Endothelial cell of umbilical vein (primary cell): ENCODE measurements around the gene GLDN. TPM values are rescaled to one million over a fixed set of nuclear protein-coding genes. Genes with fewer than 3 reads are reported as not detected.

ENCODE experiments used
- BruUV-seq: library from RNA; stranded (reverse); fragments of 400-500 nt; replicated peaks from 2 replicates; lab custom pipeline; 2021; lab: Mats Ljungman, UMichigan
- CTCF ChIA-PET: fragments of 300-600, 350-600 bp; sonication (Branson Sonifier 250); formaldehyde crosslinking; loops from one replicate; lab custom pipeline; 2021; ENCODE audit warnings: antibody characterized with exemption, inconsistent platforms; lab: Charles Lee
- POLR2A ChIA-PET: fragments of 300-600, 350-600 bp; sonication (Branson Sonifier 250); formaldehyde crosslinking; loops from one replicate; lab custom pipeline; 2021; ENCODE audit warnings: antibody characterized with exemption, inconsistent platforms; lab: Charles Lee
- DNase-seq: peaks from one replicate; pipeline ENCODE4 v3.0.0-alpha.2; 2011; ENCODE audit warnings: low read depth, low spot score
- FAIRE-seq: peaks from 2 replicates; lab custom pipeline; 2011; peaks lifted over from hg19 to GRCh38; lab: Jason Lieb, UNC
- H2AFZ ChIP-seq: 2 replicates; pipeline ENCODE4 v1.6.0; 2012; ENCODE audit warnings: low read depth, low read length, control low read depth, inconsistent platforms
- H3K27ac ChIP-seq: 2 replicates; pipeline ENCODE4 v1.5.1; 2011; ENCODE audit warnings: low read depth, mild to moderate bottlenecking, control low read depth, low read length, moderate library complexity; ENCODE audit not compliant: insufficient read depth
- H3K27me3 ChIP-seq, 2 experiments: 2 replicates each; pipeline versions ENCODE4 v1.6.0 to v1.6.1; 2011; ENCODE audit warnings: low read length in 2 of 2, mixed read lengths in 1 of 2; ENCODE audit not compliant: control insufficient read depth in 2 of 2, insufficient read depth in 2 of 2
- H3K36me3 ChIP-seq, 2 experiments: 2 replicates in 1 of 2; 3 replicates in 1 of 2; pipeline ENCODE4 v1.5.1; 2011; ENCODE audit warnings: low read length in 2 of 2, mild to moderate bottlenecking in 1 of 2, moderate library complexity in 1 of 2; ENCODE audit not compliant: control insufficient read depth in 2 of 2, insufficient read depth in 2 of 2; ENCODE audit errors: extremely low read depth in 1 of 2
- H3K4me1 ChIP-seq: 3 replicates; pipeline ENCODE4 v1.5.1; 2011; ENCODE audit warnings: mild to moderate bottlenecking, low read length; ENCODE audit not compliant: control insufficient read depth, insufficient read depth; ENCODE audit errors: extremely low read depth
- H3K4me2 ChIP-seq: 2 replicates; pipeline ENCODE4 v1.6.1; 2011; ENCODE audit warnings: low read length, control low read depth, mixed read lengths; ENCODE audit not compliant: insufficient read depth
- H3K4me3 ChIP-seq, 3 experiments: fragments of 200-600 bp in 1 of 3; sonication (generic), shearing (Covaris generic) in 1 of 3; replicated peaks in 1 of 3; 2 replicates each; pipeline ENCODE4 v1.5.1; 2011 to 2016; ENCODE audit warnings: control low read depth in 3 of 3, low read length in 3 of 3, mild to moderate bottlenecking in 2 of 3, inconsistent platforms in 1 of 3, low read depth in 1 of 3, moderate library complexity in 1 of 3; ENCODE audit not compliant: insufficient read depth in 1 of 3
- H3K79me2 ChIP-seq: 2 replicates; pipeline ENCODE4 v1.6.0; 2012; ENCODE audit warnings: low read length, inconsistent platforms; ENCODE audit not compliant: control insufficient read depth, insufficient read depth
- H3K9ac ChIP-seq: replicated peaks from 2 replicates; pipeline ENCODE3; 2011; ENCODE audit warnings: low read length, control low read depth; ENCODE audit not compliant: insufficient read depth; ENCODE audit errors: extremely low read depth
- H3K9me1 ChIP-seq: replicated peaks from 3 replicates; pipeline ENCODE4 v1.6.0; 2011; ENCODE audit warnings: mild to moderate bottlenecking, low read length; ENCODE audit not compliant: control insufficient read depth, insufficient read depth; ENCODE audit errors: extremely low read depth
- H3K9me3 ChIP-seq: replicated peaks from 2 replicates; pipeline ENCODE4 v1.5.1; 2012; ENCODE audit warnings: low read length, inconsistent platforms; ENCODE audit not compliant: control insufficient read depth, insufficient read depth
- H4K20me1 ChIP-seq: replicated peaks from 2 replicates; pipeline ENCODE3; 2011; ENCODE audit warnings: mild to moderate bottlenecking, low read length; ENCODE audit not compliant: control insufficient read depth, insufficient read depth; ENCODE audit errors: extremely low read depth
- EZH2 ChIP-seq: IDR thresholded peaks from 2 replicates; pipeline ENCODE4 v1.6.1; 2012; ENCODE audit warnings: borderline replicate concordance, low read depth, mild to moderate bottlenecking, moderate library complexity, low read length, inconsistent platforms; ENCODE audit not compliant: severe bottlenecking
- FOS ChIP-seq: IDR thresholded peaks from 2 replicates; pipeline ENCODE4 v1.6.1; 2011; ENCODE audit warnings: mild to moderate bottlenecking, low read length, moderate library complexity, borderline replicate concordance; ENCODE audit not compliant: insufficient read depth
- GATA2 ChIP-seq: IDR thresholded peaks from 2 replicates; pipeline ENCODE4 v1.7.0; 2011; ENCODE audit warnings: low read depth, mild to moderate bottlenecking, moderate library complexity, mixed read lengths, low read length; ENCODE audit not compliant: insufficient read length, insufficient read depth
- JUN ChIP-seq: IDR thresholded peaks from 2 replicates; pipeline ENCODE4 v1.6.1; 2011; ENCODE audit warnings: borderline replicate concordance, low read depth; ENCODE audit not compliant: insufficient read length, insufficient read depth
- MYC ChIP-seq: IDR thresholded peaks from one replicate; pipeline ENCODE4 v1.6.1; 2011; ENCODE audit warnings: mild to moderate bottlenecking, low read depth, low read length
- POLR2A ChIP-seq: IDR thresholded peaks from 2 replicates; pipeline ENCODE4 v1.6.1; 2012; ENCODE audit warnings: low read depth, mild to moderate bottlenecking, control low read depth, low read length
- POLR2AphosphoS5 ChIP-seq: IDR thresholded peaks from 2 replicates; pipeline ENCODE4 v1.6.1; 2012; ENCODE audit warnings: low read depth, mild to moderate bottlenecking, control low read depth, low read length, moderate library complexity; ENCODE audit not compliant: insufficient read depth
- dilution Hi-C: fragments of 300-500 bp; cut with MboI; formaldehyde crosslinking; loops from one replicate; pipeline ENCODE4 v1.15.0; 2019; ENCODE audit warnings: low sequenced_read_pairs; ENCODE audit not compliant: extremely low pct_ligation_motif_present
- intact Hi-C: fragments of 100-400 bp; cut with micrococcal nuclease; formaldehyde crosslinking; loops from one replicate; pipeline ENCODE4 v1.10.0; 2022
- polyA plus RNA-seq, 4 experiments: library from polyadenylated mRNA; depleted of rRNA in 3 of 4; stranded (reverse) in 3 of 4; unstranded in 1 of 4; fragments of >200 nt; gene quantifications; 2 replicates each; pipeline versions ENCODE4 v1.2.1 to v1.2.3, GENCODE V29; 2011 to 2012; ENCODE audit warnings: missing spikeins in 1 of 4
- total RNA-seq: library from RNA; stranded (reverse); gene quantifications from 2 replicates; pipeline ENCODE4 v1.2.3, GENCODE V29; 2021
- TF ChIP-seq, protein P1 (sequence below), 2 donors: IDR thresholded peaks; 1 replicate in 1 of 2; 2 replicates in 1 of 2; pipeline ENCODE4 v1.5.1; 2011; ENCODE audit warnings: low read length in 2 of 2, mild to moderate bottlenecking in 2 of 2, moderate library complexity in 2 of 2, control low read depth in 1 of 2, inconsistent platforms in 1 of 2, low read depth in 1 of 2; ENCODE audit not compliant: insufficient read depth in 1 of 2; ENCODE audit errors: extremely low read depth in 1 of 2
- TF ChIP-seq, protein P2 (sequence below): IDR thresholded peaks from 2 replicates; pipeline ENCODE4 v1.6.1; 2011; ENCODE audit not compliant: insufficient read depth, insufficient read length

The GLDN gene
- total and polyA plus RNA-seq, 2 donors (not counting 3 experiments of a cell fraction or from before 2014, with no cell fraction given): not detected

DNA sequence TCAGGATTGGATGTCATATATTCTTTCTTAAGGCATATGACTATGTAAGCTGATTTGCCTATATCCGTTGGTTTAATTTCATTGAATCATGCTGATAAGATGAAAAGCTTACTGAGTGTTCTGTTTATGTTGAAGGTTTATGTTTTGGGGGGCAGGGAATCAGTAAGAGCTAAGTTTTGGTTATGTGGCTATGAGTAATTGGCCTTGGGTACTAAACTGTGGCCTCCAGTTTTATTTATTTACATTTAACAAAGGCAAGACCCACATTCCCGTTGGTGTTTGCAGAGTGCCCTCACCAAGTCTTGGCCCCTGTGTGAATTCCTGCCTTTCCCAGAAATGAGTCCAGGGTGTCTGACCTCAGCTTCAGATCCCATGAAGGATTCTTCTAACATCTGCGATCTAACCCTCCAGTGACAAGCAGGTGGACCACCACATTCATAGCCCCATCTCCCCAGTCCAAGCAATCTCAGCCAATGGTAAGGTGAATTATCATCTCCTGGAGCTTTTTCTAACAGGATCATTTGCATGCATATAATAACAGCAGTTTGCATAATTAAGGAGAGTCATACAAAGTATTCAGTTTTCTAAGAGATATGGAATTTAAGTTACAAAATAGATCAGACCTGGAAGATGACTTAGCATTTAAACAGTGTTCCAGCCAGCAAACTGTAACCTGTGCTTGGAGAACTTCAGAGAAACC lies 27.4 kb downstream of the GLDN start:
- H3K27ac ChIP-seq: no peak overlapping the region
- H3K4me2 ChIP-seq: no peak overlapping the region

DNA sequence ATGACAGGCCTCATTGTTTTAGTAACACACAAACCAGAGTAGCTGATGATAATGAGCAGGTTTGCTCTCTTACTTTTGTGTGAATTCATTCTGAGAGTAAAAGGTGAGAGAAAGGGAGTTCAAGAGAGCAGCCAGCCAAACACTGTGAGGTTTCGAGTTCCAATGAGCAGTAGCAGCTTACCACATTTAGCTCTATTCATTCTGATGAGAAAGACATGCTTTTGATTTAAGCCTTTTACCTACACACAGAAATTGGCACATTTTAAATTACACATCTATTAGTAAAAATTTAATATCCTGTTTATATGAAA lies 28.0 kb downstream of the GLDN start:
- Histone ChIP-seq H2AFZ (no peak overlapping the region), H3K79me2 (no peaks in the 10 kb centered on the region), H4K20me1 (no peaks in the 10 kb centered on the region), H3K27ac (no peak overlapping the region), H3K4me3 (no peak overlapping the region), H3K9me3 (no peaks in the 10 kb centered on the region), H3K36me3 (no peaks in the 10 kb centered on the region), H3K4me2 (no peak overlapping the region), H3K9ac (no peak overlapping the region), H3K9me1 (no peaks in the 10 kb centered on the region), H3K27me3 (peaks cover 69 to 70% of the 10 kb centered on the region in 2 experiments), H3K4me1 (no peaks in the 10 kb centered on the region)
- TF ChIP-seq GATA2: no peak
- TF ChIP-seq, protein P1, sequence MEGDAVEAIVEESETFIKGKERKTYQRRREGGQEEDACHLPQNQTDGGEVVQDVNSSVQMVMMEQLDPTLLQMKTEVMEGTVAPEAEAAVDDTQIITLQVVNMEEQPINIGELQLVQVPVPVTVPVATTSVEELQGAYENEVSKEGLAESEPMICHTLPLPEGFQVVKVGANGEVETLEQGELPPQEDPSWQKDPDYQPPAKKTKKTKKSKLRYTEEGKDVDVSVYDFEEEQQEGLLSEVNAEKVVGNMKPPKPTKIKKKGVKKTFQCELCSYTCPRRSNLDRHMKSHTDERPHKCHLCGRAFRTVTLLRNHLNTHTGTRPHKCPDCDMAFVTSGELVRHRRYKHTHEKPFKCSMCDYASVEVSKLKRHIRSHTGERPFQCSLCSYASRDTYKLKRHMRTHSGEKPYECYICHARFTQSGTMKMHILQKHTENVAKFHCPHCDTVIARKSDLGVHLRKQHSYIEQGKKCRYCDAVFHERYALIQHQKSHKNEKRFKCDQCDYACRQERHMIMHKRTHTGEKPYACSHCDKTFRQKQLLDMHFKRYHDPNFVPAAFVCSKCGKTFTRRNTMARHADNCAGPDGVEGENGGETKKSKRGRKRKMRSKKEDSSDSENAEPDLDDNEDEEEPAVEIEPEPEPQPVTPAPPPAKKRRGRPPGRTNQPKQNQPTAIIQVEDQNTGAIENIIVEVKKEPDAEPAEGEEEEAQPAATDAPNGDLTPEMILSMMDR (IDR thresholded peaks at IDR 0.05; ENCODE audit: extremely low read depth in 1 of 2, insufficient read depth in 1 of 2, low read depth in 1 of 2, low read length in 2 of 2): no peak
- TF ChIP-seq JUN: no peak
- no peak for TF ChIP-seq POLR2A
- TF ChIP-seq, protein P2, sequence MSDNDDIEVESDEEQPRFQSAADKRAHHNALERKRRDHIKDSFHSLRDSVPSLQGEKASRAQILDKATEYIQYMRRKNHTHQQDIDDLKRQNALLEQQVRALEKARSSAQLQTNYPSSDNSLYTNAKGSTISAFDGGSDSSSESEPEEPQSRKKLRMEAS: no peak
- no peak for TF ChIP-seq EZH2
- TF ChIP-seq POLR2AphosphoS5: no peak
- no peak for TF ChIP-seq FOS
- no peak for TF ChIP-seq MYC
- intact Hi-C loops: no loop called here
- ChIA-PET CTCF (interaction anchor here (0.9 to 2.9 kb wide), 6 partner anchors 12 to 206 kb away, joined by 3 to 18 read pairs (median 4); no protein-coding TSS in a partner anchor), POLR2A (no interaction called here)
- DNase-seq: no peak
- no TSS peak for BruUV-seq
- dilution Hi-C loops: no loop called here
- FAIRE-seq: no peak

More for the DNA sequence above, 27.4 kb downstream of the GLDN start:
- Histone ChIP-seq H3K9ac (no peak overlapping the region), H3K9me1 (no peaks in the 10 kb centered on the region), H3K4me1 (no peaks in the 10 kb centered on the region), H4K20me1 (no peaks in the 10 kb centered on the region), H3K9me3 (no peaks in the 10 kb centered on the region), H3K4me3 (no peak overlapping the region), H3K79me2 (no peaks in the 10 kb centered on the region), H3K27me3 (peaks cover 68 to 69% of the 10 kb centered on the region in 2 experiments), H2AFZ (no peak overlapping the region), H3K36me3 (no peaks in the 10 kb centered on the region)
- TF ChIP-seq, protein P1 (IDR thresholded peaks at IDR 0.05; ENCODE audit: extremely low read depth in 1 of 2, insufficient read depth in 1 of 2, low read depth in 1 of 2, low read length in 2 of 2): no peak
- intact Hi-C loops (no loop called here), dilution Hi-C loops (no loop called here)
- ChIA-PET CTCF (interaction anchor here (0.7 to 2.9 kb wide), 7 partner anchors 12 to 206 kb away, joined by 3 to 18 read pairs (median 4); no protein-coding TSS in a partner anchor), POLR2A (no interaction called here)
- no TSS peak for BruUV-seq
- no peak for FAIRE-seq
- no peak for DNase-seq
